HG03575 (cell line): ENCODE measurements around the gene SLC38A8.

ENCODE experiments used
- ATAC-seq: cut with Tn5 transposase; IDR thresholded peaks from one replicate; pipeline ENCODE4 v1.9.1; 2021; ENCODE audit not compliant: unreplicated experiment, insufficient number of reproducible peaks, low FRiP score; ENCODE audit errors: extremely low read depth

SLC38A8 gene

DNA sequence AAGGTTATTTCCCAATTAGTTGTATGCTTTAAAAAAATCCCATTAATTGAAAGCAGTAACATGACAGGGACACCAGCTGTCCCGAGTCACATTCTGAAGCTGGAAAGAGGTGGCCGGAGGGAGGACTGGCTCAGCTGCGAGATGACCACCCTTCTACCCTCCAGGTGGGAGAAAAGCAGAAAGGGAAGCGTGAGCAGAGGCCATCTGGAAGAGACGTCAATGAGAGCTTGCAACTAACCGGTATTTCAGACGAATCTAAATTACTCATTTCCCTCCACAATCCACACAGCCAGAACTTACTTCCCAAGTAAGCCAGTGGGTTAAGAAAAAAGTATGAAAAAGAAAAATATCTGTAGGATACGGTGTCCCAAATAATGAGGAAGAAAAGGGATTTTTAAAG lies 28.5 kb upstream of the SLC38A8 start:
- no peak for ATAC-seq

DNA sequence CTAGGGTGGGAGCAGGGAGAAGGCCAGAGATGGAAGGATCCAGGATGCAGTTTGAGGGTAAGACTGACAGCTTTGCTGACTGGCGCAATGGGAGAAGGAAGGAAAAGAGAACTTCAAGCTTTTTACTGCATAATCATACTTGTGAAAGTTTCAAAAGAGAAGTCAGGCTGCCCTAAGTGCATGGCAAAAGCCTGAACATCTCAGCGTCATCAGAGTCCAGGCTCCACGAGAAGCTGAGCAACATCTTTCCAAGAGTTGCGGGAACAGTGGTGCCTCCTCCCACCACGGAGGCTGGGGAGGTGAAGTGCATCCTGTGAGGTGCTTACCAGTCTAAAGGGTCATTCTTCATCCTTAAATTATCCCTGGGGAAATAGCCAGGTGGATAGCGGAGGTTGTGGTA lies 26.9 kb upstream of the SLC38A8 start:
- ATAC-seq: no peak

DNA sequence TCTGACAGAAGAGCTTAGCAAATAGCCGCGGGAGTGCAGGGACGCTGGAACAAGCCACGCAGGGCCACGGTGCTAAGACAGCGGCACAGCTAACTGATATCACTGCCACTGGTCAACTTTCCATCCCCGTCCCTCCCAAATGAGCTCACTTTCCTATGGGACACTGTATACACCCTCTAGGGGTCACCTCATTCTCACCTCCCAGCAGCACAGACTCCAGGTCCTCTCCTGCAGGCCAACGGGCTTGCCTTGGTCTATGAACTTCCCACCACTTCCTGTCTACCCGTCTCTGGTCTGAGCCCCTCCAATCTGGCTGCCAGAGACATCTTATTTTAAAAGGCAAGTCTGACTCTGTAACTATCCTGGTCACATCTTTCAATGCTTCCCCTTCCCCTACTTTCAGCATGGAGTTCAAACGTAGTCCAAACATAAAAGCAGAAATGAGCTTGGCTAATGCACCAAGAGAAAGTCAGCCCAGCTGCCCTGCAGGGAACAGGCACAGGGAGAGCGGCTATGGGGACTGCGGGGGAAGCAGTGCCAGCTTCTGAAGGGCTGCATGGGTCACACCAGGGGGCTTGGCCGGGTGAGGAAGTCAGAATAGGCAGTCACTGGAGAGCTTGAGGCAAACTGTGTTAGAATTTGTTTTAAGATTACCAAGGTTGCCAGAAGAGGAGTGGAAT lies 26.3 kb upstream of the SLC38A8 start:
- ATAC-seq: no peak

DNA sequence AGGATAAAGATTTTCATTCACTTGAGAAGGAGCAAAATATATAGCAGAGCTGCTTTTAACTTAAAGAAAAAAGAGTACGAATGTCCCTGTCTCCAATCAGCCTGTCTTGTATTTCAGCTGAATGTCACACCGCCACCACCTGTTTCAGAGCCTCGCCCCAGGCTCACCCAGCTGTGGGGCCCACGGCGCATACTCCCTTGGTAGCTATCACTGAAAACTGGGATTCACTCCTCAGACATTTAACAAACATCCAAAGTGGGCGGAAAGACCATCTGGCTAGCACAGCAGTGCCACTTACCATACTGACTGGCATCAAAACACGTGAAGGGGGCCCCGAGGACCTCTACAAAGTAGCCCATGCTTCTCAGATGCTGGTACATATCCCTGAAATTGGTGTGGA lies 25.4 kb upstream of the SLC38A8 start:
- no peak for ATAC-seq

DNA sequence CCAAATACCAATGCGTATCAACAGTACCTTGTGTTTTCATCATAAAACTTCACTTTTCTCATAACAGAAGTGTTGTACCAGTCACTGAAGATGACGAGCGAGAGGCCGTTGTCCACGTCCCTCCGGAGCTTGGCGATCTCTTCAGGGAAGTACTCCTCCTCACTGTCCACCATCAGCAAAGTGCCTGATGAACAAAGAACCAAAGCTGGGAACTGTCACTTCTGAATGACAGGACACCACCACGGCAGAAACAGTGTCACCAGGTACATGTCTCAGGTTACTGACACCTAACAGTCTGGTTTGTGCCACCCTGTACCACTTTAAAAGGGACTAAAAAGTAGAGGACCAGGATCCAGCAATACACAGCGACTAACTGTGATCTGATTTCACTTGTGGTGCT lies 25.0 kb upstream of the SLC38A8 start:
- ATAC-seq: no peak

DNA sequence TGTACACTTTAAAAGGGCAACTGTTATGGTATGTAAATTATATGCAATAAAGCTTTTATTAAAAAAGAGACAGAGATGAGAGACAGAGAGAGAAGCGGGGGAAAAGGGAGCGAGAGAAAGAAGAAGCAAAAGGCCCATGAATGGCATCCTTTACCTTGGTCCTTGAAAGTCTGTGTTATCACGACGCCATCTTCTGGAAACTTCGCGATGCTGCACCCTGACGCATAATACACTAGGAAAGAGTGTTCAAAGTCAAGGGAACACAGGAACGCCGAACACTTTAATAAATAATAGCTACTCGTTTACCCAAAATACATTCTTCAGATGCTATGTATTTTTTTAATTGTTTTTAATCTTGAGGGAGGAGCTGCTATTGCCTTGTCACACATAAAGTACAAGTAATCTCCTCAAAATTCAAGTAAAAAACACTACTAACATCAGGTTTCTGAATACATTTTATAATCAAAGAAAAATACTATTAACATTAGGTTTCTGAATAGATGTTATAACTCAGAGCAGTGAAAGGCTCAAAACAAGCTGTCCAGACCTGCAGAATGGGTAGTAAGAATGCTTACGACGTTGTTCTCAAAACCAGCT lies 23.0 kb upstream of the SLC38A8 start:
- ATAC-seq: no peak

DNA sequence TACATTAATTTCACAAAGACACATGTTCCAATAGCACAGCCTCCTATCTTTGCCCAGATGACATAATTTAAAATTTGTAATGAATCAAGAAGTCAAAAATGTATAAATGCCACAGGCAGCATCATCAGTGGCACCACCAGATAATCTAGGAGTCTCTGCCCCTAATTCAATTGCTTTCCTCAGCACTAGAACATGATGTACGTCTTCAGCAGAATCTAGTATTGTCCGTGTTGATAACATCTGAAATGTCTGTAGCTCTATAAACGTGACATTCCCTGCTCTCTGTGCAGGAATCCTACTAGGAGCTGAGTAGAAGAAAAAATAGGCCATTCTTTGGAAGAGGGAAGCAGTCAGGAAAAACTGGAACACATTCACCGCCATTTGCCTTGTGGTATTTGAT lies 21.4 kb upstream of the SLC38A8 start:
- no peak for ATAC-seq

DNA sequence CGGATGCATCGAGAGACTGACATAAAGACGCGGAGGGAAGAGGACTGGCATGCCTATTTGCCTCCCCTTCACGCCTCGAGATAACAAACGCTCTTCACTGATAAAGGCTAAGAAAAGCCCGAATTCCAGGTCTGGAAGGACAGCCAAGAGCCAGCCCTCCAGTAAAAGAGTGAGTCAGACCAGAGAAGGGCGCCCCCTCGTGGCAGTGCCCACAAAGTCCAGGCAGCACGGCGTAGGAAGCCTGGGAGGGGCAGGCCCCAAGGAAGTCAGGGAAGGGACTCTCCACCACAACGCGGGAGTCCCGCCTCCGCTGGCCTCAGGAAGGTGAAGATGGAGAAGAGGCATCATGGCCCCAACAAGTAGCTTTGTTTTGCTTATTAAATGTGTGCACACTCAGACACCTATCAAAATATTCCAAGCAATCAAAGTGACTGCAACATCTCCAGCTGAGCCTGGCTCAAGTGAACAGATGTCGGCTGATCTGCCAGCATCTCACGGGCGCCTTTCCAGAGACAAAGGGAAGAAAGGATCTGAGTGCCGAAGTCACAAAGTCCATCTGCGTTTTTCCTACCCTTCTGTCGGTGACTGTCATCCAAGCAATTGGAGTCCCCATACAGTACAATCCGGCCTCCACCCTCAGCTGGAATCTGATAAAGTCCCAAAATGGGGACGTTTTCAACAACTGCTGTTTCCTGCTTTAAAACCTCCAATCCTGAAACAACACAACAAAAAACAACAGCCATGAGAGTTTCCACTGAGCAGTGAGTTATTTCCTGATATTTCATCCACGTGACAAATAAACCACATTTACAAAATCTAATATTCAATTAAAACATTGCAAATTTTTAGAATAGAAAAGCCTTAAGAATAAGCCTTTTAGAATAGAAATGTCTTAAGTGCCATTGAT lies 20.4 kb upstream of the SLC38A8 start:
- ATAC-seq: no peak

DNA sequence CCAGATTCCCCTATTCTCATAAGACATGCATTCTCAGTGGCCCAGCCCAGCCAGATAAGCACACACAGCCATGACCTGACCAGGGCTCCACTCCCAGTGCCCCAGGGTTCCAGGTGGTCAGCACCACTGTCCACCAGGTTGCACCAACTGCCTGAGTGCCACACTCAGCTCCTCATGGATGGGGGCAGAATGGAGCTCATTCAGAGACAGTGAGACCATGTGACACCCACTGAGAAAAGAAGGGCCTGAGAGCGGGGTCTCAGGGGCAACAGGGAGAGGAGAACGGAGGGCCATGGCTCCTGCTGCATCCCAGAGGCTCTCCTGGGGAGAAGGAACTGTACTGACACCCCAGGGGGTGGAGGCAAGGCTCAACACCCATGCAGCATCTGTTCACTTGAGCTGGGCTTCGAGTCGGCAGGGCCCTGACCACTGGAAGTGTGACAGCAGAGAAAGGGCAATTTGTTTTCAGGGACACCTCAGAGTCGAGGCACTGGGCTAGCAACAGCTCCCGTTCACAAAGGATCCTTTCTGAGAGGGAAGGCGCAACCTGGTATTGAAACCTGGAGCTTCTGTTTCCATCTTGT lies 18.7 kb upstream of the SLC38A8 start:
- no peak for ATAC-seq

DNA sequence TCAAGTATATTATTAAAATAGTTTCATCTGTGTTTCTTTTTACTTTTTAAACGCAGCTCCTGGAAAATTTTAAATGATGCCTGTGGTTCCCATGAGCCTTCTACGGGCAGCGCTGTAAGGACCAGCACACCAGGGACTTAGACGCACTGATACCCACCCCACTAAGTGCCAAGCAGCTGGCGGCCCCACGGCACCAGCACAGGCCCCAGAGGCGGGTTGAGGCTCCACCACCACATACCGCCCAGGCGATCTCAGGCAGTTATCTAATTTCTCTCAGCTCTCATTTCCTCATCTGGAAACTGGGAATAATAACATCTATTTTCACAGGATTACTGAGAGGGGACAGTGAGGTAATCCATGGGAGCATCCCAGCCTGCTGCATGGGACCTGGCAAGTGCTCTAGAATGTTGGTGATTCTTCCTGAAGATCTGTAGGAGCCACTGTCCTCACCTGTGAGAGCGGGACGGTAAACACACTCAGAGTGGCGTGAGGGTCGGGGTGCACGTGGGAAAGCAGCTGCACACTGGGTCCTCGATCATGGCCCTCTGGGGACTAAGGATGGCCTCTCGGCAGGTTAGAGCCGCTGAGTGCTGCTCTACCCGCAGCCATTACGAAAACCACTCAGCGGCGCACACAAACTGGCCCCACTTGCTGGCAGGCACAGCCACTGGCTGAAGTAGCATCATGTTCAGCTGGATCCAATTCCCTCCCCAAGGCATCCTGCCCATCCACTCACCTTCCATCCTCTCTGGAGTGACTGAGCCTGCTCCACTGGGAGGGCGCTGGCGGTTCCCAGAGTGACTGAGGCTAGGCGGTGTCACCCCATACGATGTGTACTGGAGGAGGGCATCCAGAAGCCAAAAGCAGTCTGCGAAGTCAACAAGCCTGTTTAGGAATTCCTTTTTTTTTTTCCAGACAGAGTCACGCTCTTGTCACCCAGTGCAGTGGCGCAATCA lies 17.6 kb upstream of the SLC38A8 start:
- ATAC-seq: no peak

DNA sequence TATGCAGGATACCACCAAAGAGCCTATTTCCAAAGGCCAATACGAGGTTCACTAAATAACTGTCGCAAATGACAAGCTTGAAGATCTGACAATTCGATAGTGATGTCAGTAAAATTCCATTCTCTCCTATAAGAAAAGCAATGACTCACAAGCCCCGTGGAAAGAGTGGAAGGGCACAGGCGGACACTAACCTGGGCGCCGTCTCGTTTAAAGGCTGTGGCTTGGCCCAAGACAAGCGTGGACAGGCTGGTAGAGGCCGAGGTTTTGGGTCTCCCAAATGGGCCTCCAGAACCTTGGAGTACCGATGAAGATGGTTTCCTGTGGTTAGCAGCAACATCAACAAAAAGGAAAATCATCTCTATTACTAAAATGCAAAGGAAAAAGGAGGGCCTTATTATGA lies 16.5 kb upstream of the SLC38A8 start:
- no peak for ATAC-seq

DNA sequence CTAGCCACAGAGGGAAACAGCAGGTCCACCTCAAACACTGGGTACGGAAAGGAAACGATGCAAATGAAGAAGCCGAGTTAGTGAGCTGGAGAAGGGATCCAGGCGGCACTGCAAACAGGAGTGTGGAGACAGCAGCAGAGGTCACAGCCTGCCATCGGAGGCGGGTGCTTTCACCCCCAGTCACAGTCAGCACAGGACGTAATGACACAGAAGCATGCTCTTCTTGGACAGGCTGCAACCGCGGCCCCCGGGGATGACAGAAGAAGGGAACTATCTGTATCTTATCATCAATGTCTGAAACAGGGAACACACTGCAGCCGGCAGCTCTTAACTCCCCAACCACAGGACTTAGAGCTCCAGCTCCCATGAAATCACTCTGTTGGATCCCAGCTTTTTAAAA lies 16.1 kb upstream of the SLC38A8 start:
- ATAC-seq: no peak

DNA sequence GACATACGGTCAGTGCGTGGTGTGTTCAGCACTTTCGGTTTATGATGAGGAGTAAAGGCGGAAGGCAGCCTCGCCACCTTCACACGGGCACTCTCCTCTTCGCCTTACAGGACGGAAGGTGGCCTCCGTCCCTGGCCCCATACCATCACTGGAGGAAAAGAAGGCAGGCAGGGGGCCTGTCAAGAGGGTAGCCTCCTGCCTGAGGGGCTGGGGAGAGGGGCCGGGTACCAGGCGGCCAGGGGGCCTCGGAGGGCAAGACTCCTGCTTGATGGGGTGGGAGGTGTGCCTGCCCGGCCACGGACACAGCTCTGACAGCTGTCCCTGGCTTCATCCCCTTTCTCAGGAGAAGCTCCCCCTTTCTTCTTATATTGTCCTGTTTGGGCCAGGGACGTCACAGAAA lies 15.6 kb upstream of the SLC38A8 start:
- no peak for ATAC-seq

DNA sequence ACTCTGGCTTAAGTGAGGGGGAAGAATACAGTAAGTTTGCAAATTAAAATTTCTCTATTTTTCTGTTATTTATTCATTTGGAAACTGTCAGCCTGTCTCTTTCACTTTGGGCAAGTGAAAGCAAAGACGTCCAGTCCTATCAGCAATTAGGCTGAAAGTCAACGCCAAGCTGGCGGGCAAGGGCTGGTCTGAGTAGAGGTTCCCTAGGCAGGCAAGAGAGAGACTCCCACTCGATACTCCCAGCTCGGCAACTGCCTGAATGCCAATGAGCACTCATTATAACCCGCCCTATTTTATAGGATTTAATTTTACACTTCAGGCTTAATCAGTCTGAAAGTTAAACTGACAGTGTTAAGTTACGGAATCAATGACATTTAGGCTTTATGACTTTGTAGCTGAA lies 14.3 kb upstream of the SLC38A8 start:
- no peak for ATAC-seq

DNA sequence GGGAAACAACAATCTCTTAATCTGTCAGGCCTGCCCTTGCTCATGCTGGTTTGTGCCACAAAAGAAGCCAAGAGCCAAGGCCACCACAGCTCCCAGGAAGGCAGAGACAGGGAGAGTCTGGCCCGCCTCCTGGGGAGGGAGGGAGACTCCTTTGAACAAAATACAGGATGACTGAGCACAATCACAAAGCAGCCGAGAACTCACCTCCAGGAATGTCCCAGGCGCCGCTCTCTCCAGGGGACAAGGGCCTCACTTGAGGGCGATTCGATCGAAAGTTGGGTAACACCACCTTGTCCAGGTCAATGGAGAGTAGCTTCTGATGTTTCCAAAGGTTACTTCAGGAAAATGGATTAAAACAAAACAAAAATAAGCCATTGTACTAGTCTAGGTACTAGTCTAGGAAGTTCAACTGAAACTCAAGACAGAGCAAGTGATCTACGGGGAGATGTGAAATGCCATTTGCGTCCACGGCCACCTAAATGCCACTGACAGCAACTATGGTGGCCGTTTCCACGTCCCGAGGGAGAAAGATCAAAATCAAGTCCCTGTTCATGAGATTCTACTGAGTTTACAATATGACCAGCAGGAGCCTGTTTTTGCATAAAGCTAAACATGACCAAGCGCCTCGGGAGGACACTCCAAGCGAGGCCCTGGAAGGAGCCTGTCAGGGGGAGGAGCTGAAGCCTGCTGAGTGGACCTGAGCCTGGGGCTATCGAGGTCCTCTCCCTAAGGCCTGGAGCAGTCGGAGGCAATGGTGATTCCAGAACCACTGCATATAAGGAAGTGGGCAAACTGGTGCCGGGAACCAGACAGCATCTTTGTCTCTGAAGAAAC lies 13.4 kb upstream of the SLC38A8 start:
- ATAC-seq: no peak

DNA sequence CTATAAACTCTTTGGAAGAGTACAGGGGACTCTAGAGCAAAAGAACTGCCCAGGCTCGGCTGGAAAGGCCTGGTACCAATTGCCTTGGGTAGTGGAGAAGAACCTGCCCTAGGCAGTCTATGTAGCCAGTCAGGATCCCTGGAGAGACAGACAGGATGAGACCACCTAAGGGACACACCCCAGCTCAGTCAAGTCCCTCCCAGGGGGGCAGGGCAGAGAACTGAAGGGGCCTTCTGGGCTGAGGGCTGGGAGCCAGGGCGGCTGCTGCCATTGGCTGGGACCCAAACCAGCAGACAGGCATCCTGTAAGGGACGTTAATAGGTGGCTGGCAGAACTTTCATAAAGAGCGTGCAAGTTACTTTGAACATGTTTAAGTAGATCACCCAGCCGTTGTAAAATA lies 12.8 kb upstream of the SLC38A8 start:
- ATAC-seq: no peak

DNA sequence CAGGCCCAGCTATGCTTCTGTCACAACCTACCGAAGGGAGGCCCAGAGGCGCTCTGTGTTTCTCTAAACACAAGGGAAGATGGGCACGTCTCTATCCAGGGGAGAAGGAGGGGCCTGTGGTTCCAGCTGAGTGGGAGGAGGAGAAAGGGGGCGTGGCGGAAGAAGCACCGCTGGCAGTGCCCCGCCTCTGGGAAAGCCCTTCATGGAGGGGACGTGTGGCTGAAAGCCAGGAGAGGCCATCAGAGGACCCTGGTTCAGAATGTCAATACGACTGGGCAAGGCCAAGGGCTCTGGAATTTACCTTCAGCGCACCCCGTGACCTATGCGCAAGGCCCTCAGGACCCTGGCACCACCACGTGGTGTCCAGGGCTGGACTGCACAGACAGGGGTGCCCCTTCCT lies 12.3 kb upstream of the SLC38A8 start:
- ATAC-seq: no peak

DNA sequence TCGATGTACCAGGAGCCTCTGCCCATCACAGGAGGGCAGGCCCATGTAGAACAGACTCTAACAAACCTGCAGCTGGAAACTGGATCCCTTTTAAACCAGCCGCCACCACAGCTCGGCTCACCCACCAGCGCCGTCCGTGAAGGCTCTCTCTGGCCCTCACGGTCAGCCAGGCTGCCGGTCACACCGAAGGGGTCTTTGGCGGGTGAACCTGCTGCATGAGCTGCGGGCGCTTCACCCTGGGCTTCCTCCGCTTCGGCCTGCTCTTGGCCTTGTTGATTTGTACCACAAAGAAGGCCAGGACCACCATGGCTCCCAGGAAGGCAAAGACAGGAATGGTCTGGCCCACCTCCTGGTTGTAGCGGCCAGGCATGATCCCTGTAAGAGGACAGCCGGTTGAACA lies 11.7 kb upstream of the SLC38A8 start:
- ATAC-seq: no peak
